ENCODE data around the gene CCDC146. TPM values are rescaled to one million over a fixed set of nuclear protein-coding genes. Genes with fewer than 3 reads are reported as not detected.
A peak's percentile ranks its signal among the peaks of the same experiment; 100 is the strongest.

CCDC146 gene
- total RNA-seq, 1 experiment from 2014 or later = 1.1 TPM

DNA sequence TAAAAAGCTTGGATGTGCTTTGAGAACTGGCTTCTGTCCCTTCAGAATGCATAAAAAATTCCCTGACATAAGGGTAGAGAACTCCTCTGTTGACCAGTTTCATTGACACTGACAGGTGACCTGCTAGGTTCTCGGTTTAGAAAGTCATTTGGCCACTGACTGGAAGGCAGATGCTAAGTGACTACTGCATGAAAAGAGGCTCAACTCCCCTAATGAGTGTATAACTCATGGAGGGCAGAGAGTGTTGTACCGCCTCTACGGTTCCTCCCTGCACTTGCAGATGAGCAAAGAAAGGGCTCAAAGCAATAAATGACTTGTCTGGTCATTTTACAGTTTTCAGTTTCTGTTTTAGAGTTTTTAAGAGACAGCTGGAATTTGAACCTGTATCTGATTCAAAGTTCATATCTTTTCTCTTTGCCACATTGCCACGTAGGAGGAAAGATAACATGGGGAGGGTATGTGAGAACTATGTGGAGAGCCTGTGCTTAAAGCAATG, 80.1 kb downstream of the CCDC146 start (continued):
- TF ChIP-seq IRF2 (CRISPR knock-in tag; IDR thresholded peaks at IDR 0.05; ENCODE audit: borderline replicate concordance, low read depth) (no peak), ZNF121 (CRISPR knock-in tag; IDR thresholded peaks at IDR 0.05) (no peak), NR2C2 (CRISPR knock-in tag; IDR thresholded peaks at IDR 0.05) (no peak)
- TF ChIP-seq, protein P1, sequence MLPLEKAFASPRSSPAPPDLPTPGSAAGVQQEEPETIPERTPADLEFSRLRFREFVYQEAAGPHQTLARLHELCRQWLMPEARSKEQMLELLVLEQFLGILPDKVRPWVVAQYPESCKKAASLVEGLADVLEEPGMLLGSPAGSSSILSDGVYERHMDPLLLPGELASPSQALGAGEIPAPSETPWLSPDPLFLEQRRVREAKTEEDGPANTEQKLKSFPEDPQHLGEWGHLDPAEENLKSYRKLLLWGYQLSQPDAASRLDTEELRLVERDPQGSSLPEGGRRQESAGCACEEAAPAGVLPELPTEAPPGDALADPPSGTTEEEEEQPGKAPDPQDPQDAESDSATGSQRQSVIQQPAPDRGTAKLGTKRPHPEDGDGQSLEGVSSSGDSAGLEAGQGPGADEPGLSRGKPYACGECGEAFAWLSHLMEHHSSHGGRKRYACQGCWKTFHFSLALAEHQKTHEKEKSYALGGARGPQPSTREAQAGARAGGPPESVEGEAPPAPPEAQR (CRISPR knock-in tag; IDR thresholded peaks at IDR 0.05) = no peak

DNA sequence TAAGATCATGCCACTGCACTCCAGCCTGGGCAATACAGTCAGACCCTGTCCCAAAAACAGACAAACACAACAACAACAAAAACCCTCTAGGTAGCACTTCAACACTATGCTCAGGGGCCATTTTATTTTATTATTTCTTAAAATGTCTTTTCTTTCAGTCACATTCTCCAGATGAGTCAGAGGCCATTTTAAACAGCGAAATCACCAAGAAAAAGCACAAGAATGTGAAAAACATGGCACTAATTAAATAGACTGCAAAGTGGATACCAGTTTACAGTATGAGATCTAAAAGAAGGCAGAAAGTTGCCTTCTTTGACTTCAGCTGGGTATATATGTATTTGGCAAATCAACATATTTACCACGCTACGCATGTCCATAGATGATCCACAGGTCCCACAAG, 83.3 kb downstream of the CCDC146 start:
- CTCF ChIA-PET = no interaction called here
- no peak for ATAC-seq
- H3K4me1 Mint-ChIP-seq = no peaks in the 10 kb centered on the region

DNA sequence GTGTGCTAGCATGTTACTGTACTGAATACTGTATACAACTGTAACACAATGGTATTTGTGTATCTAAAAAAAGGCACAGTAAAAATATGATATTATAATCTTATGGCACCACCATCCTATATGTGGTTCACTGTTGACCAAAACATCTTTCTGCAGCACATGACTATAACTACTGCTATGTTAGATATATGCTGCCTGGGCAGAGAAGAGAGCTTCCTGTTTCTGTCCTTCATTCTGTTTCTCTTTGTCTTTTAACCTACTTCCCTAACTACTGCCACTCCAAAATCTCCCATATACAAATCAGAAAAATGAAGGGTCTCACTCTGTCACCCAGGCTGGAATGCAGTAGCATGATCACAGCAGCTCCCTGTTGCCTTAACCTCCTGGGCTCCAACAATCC, 86.0 kb downstream of the CCDC146 start:
- ChIA-PET CTCF (interaction anchor here (1.3 kb wide), 1 partner anchor 39 kb away, joined by 3 read pairs; no protein-coding TSS in a partner anchor), POLR2A (no interaction called here)
- H3K4me3 Mint-ChIP-seq = no peak overlapping the region
- no peak for DNase-seq (ENCODE audit: low spot score)
- no peak for ATAC-seq
- peaks cover 6% of the 10 kb centered on the region for H3K27me3 Mint-ChIP-seq (ENCODE audit: low read depth)
- H3K36me3 Mint-ChIP-seq = peaks cover 27% of the 10 kb centered on the region
- no peak for TF ChIP-seq ZBTB21 (CRISPR knock-in tag; IDR thresholded peaks at IDR 0.05; ENCODE audit: borderline replicate concordance)
- TF ChIP-seq EMX1 (CRISPR knock-in tag; IDR thresholded peaks at IDR 0.05) = no peak
- no peak for TF ChIP-seq NFE2L1 (CRISPR knock-in tag; IDR thresholded peaks at IDR 0.05)
- peaks cover 43% of the 10 kb centered on the region for H3K9me3 Mint-ChIP-seq
- H3K4me1 Mint-ChIP-seq = no peaks in the 10 kb centered on the region
- no peak overlapping the region for H3K27ac Mint-ChIP-seq

More for the DNA sequence above, 83.3 kb downstream of the CCDC146 start:
- DNase-seq (ENCODE audit: low spot score) = no peak
- peaks cover 35% of the 10 kb centered on the region for H3K9me3 Mint-ChIP-seq
- TF ChIP-seq FOXJ3 (CRISPR knock-in tag; IDR thresholded peaks at IDR 0.05; ENCODE audit: borderline replicate concordance) (no peak), ZNF121 (CRISPR knock-in tag; IDR thresholded peaks at IDR 0.05) (0 out of 2 replicates have a peak, but pooled peaks have one; percentile 16), ATF1 (CRISPR knock-in tag; IDR thresholded peaks at IDR 0.05) (no peak), ZNF232 (CRISPR knock-in tag; IDR thresholded peaks at IDR 0.05) (no peak)
- TF ChIP-seq, protein P2, sequence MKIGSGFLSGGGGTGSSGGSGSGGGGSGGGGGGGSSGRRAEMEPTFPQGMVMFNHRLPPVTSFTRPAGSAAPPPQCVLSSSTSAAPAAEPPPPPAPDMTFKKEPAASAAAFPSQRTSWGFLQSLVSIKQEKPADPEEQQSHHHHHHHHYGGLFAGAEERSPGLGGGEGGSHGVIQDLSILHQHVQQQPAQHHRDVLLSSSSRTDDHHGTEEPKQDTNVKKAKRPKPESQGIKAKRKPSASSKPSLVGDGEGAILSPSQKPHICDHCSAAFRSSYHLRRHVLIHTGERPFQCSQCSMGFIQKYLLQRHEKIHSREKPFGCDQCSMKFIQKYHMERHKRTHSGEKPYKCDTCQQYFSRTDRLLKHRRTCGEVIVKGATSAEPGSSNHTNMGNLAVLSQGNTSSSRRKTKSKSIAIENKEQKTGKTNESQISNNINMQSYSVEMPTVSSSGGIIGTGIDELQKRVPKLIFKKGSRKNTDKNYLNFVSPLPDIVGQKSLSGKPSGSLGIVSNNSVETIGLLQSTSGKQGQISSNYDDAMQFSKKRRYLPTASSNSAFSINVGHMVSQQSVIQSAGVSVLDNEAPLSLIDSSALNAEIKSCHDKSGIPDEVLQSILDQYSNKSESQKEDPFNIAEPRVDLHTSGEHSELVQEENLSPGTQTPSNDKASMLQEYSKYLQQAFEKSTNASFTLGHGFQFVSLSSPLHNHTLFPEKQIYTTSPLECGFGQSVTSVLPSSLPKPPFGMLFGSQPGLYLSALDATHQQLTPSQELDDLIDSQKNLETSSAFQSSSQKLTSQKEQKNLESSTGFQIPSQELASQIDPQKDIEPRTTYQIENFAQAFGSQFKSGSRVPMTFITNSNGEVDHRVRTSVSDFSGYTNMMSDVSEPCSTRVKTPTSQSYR (CRISPR knock-in tag; IDR thresholded peaks at IDR 0.05) = no peak
- no peak overlapping the region for H3K27ac Mint-ChIP-seq
- POLR2A ChIA-PET = no interaction called here
- H3K4me3 Mint-ChIP-seq = no peak overlapping the region
- H3K36me3 Mint-ChIP-seq = peaks cover 24% of the 10 kb centered on the region
- H3K27me3 Mint-ChIP-seq (ENCODE audit: low read depth) = peaks cover 6% of the 10 kb centered on the region

DNA sequence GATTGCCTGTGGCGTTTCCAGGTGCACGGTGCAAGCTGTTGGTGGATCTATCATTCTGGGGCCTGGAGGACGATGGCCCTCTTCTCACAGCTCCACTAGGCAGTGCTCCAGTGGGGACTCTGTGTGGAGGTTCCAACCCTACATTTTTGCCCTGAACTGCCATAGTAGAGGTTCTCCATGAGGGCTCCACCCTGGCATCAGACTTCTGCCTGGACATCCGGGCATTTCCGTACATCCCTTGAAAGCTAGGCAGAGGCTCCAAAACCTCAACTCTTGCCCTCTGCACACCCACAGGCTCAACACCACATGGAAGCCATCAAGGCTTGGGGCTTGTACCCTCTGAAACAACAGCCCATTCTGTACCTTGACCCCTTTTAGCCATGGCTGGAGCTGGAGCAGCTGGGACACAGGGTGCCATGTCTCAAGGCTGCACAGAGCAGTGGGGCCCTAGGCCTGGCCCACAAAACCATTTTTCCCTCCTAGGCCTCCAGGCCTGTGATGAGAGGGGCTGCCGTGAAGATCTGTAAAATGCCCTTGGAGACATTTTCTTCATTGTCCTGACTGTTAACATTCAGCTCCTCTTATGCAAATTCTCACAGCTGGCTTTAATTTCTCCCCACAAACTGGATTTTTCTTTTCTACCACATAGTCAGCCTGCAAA, 87.2 kb downstream of the CCDC146 start:
- ATAC-seq (no peak), DNase-seq (ENCODE audit: low spot score) (no peak)
- POLR2A ChIA-PET = no interaction called here
- CTCF ChIA-PET = interaction anchor here (1.3 kb wide), 1 partner anchor 37 kb away, joined by 3 read pairs; no protein-coding TSS in a partner anchor
- Mint-ChIP-seq H3K4me3 (no peak overlapping the region), H3K36me3 (peaks cover 27% of the 10 kb centered on the region), H3K4me1 (no peaks in the 10 kb centered on the region), H3K27me3 (ENCODE audit: low read depth) (peaks cover 6% of the 10 kb centered on the region), H3K9me3 (peaks cover 49% of the 10 kb centered on the region), H3K27ac (no peak overlapping the region)
- TF ChIP-seq RORB (CRISPR knock-in tag; IDR thresholded peaks at IDR 0.05) = no peak
- TF ChIP-seq HMGA2 (CRISPR knock-in tag; IDR thresholded peaks at IDR 0.05) = no peak
- TF ChIP-seq, protein P3, sequence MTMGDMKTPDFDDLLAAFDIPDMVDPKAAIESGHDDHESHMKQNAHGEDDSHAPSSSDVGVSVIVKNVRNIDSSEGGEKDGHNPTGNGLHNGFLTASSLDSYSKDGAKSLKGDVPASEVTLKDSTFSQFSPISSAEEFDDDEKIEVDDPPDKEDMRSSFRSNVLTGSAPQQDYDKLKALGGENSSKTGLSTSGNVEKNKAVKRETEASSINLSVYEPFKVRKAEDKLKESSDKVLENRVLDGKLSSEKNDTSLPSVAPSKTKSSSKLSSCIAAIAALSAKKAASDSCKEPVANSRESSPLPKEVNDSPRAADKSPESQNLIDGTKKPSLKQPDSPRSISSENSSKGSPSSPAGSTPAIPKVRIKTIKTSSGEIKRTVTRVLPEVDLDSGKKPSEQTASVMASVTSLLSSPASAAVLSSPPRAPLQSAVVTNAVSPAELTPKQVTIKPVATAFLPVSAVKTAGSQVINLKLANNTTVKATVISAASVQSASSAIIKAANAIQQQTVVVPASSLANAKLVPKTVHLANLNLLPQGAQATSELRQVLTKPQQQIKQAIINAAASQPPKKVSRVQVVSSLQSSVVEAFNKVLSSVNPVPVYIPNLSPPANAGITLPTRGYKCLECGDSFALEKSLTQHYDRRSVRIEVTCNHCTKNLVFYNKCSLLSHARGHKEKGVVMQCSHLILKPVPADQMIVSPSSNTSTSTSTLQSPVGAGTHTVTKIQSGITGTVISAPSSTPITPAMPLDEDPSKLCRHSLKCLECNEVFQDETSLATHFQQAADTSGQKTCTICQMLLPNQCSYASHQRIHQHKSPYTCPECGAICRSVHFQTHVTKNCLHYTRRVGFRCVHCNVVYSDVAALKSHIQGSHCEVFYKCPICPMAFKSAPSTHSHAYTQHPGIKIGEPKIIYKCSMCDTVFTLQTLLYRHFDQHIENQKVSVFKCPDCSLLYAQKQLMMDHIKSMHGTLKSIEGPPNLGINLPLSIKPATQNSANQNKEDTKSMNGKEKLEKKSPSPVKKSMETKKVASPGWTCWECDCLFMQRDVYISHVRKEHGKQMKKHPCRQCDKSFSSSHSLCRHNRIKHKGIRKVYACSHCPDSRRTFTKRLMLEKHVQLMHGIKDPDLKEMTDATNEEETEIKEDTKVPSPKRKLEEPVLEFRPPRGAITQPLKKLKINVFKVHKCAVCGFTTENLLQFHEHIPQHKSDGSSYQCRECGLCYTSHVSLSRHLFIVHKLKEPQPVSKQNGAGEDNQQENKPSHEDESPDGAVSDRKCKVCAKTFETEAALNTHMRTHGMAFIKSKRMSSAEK (CRISPR knock-in tag; IDR thresholded peaks at IDR 0.05; ENCODE audit: borderline replicate concordance) = no peak
- TF ChIP-seq, protein P2 (CRISPR knock-in tag; IDR thresholded peaks at IDR 0.05) = no peak
- no peak for TF ChIP-seq NFE2L1 (CRISPR knock-in tag; IDR thresholded peaks at IDR 0.05)

Measured in WTC11 (cell line).